ENCODE results near the gene BCAP29. TPM values are rescaled to one million over a fixed set of nuclear protein-coding genes. Genes with fewer than 3 reads are reported as not detected.
A peak's percentile ranks its signal among the peaks of the same experiment; 100 is the strongest.

BCAP29 gene
- total and polyA plus RNA-seq, 9 donors: 38.9 to 53.3 (median 43.9) TPM

DNA sequence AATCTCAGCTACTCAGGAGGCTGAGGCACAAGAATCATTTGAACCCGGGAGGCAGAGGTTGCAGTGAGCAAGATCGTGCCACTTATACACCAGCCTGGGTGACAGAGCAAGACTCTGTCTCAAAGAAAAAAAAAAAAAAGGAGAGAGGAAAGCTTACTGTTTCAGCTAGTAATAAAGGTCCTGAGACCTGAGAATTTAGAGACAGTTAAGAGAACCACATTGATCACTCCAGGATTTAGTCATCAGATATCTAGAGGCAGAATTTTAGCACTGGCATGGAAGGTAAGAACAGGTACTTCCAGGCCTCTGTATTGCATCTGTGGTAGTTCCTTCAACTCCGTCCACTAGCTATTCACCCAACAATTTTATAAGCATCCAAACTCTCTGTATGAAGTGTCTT, 24.2 kb upstream of the BCAP29 start:
- Histone ChIP-seq H3K4me1 (ENCODE audit: control insufficient read depth, insufficient read depth, low read length) (no peaks in the 10 kb centered on the region), H3K4me3 (ENCODE audit: low read length) (no peak overlapping the region), H3K36me3 (ENCODE audit: control insufficient read depth, insufficient read depth, low read length) (peaks cover 8% of the 10 kb centered on the region), H3K9me3 (replicated peaks; ENCODE audit: control insufficient read depth, low read depth, low read length) (no peaks in the 10 kb centered on the region), H3K27me3 (ENCODE audit: control insufficient read depth, insufficient read depth, low read length) (no peaks in the 10 kb centered on the region), H3K27ac (ENCODE audit: low read length) (no peak overlapping the region)
- 100% methylated on average over 1 of the region's 3 CpGs for WGBS (ENCODE audit: insufficient coverage)
- DNase-seq: no peak

DNA sequence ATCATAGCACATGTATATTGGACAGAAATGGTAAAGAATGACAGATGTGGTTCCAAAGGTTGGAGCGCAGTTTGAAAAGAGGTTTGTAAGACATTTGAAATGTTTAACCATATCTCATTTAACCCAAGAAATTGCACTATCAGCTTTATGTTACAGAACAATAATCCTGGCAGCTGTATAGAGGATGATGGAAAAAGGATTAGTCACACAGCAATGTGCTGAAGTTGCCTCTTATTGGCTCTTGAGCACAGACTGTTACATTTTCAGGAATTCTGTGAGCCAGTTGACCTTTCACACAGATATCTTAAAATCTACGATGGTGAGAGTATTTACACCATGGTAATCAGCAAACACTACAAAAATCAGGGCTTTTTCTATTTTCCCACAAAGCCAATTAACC, 20.2 kb upstream of the BCAP29 start:
- no peak overlapping the region for H3K27ac ChIP-seq (ENCODE audit: low read length)
- no CpG with 5 or more reads among the region's 2 CpGs for WGBS (ENCODE audit: insufficient coverage)
- H3K4me1 ChIP-seq (ENCODE audit: control insufficient read depth, insufficient read depth, low read length): peaks cover 2% of the 10 kb centered on the region
- H3K4me3 ChIP-seq (ENCODE audit: low read length): no peak overlapping the region
- no peaks in the 10 kb centered on the region for H3K27me3 ChIP-seq (ENCODE audit: control insufficient read depth, insufficient read depth, low read length)
- peaks cover 6% of the 10 kb centered on the region for H3K36me3 ChIP-seq (ENCODE audit: control insufficient read depth, insufficient read depth, low read length)
- no peak for DNase-seq
- H3K9me3 ChIP-seq (replicated peaks; ENCODE audit: control insufficient read depth, low read depth, low read length): no peaks in the 10 kb centered on the region

DNA sequence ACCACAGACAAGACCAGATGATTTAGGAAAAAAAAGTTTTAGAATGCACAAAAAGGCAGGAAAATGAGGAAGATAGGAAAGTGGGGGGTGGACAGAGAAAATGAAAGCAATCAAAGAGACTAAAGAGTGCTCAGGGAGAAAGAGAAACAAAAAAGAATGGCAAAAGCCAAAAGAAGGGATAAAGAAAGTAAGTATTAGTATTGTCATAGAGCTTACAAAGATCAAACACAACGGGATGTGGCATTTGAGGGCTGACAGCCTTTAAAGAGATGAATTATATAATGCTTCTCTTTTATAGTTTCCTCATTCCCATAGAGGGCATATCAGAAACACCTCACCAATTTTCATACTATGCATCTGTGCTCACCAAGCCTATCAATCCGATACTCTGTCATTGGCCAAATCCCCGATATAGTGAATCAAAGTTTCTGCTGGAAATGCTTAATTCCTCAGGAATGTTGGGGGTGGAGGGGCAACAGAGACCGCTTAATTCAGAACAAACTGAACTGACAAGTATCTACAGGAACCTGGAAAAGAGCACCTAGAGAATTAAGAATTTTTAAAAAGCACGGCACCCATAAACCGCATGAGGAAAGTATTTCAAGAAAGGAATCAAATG, 19.0 kb upstream of the BCAP29 start:
- peaks cover 2% of the 10 kb centered on the region for H3K4me1 ChIP-seq (ENCODE audit: control insufficient read depth, insufficient read depth, low read length)
- 93% methylated on average over 2 of the region's 6 CpGs for WGBS (ENCODE audit: insufficient coverage)

DNA sequence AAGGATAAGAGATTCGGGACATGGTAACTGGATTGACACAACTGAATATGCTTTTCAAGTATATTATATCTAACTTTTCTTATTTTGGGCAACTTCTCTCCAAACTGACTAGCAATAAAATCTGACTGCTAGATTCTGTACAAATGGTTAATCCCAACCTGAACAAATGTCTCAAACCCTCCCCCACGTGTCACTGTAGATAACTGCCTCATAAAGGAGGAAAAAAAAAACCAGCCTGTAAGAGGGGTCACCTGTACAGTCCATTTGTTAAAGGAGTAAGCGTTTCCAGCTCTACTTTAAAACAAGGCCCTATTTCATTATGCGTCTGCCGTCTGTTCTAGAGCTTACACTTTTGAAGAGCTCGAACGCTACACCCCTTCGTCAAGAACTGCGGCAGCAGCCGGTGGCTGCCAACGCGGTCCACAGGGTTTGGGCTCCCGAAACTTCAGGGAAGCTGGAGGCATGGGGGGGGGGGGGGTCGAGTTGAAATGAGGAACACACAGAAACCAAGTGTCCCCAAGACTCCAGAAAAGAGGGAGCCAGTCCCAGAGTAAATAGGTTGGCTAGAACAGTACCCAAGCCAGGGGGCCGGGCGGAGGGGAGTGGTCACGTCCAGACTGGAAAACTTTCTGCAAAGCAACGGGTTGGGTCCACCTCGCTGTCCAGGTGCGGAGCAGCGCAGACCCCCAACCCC, 16.8 kb upstream of the BCAP29 start:
- peak; percentile 76 for DNase-seq
- WGBS (ENCODE audit: insufficient coverage): 0% methylated on average over 14 of the region's 21 CpGs
- H3K4me3 ChIP-seq (ENCODE audit: low read length): peak overlapping the region; percentile 87
- peaks cover 2% of the 10 kb centered on the region for H3K36me3 ChIP-seq (ENCODE audit: control insufficient read depth, insufficient read depth, low read length)
- H3K4me1 ChIP-seq (ENCODE audit: control insufficient read depth, insufficient read depth, low read length): peaks cover 2% of the 10 kb centered on the region
- no peaks in the 10 kb centered on the region for H3K27me3 ChIP-seq (ENCODE audit: control insufficient read depth, insufficient read depth, low read length)
- H3K27ac ChIP-seq (ENCODE audit: low read length): peak overlapping the region; percentile 90
- H3K9me3 ChIP-seq (replicated peaks; ENCODE audit: control insufficient read depth, low read depth, low read length): no peaks in the 10 kb centered on the region

More for the DNA sequence above, 19.0 kb upstream of the BCAP29 start:
- Histone ChIP-seq H3K4me3 (ENCODE audit: low read length) (no peak overlapping the region), H3K27me3 (ENCODE audit: control insufficient read depth, insufficient read depth, low read length) (no peaks in the 10 kb centered on the region), H3K36me3 (ENCODE audit: control insufficient read depth, insufficient read depth, low read length) (peaks cover 6% of the 10 kb centered on the region), H3K9me3 (replicated peaks; ENCODE audit: control insufficient read depth, low read depth, low read length) (no peaks in the 10 kb centered on the region), H3K27ac (ENCODE audit: low read length) (no peak overlapping the region)
- no peak for DNase-seq

GRCh38 chr7:107563775-107564552, 16.1 kb upstream of the BCAP29 start, which contains the start of the genes COG5 and DUS4L:
COG5 (minus strand) TSS chr7:107563920; CDS start chr7:107563896, 24 bp downstream.
DUS4L (plus strand) TSS chr7:107563971; CDS start chr7:107567071, 3,100 bp downstream.
- Histone ChIP-seq H3K36me3 (ENCODE audit: control insufficient read depth, insufficient read depth, low read length) (peaks cover 2% of the 10 kb centered on the region), H3K27me3 (ENCODE audit: control insufficient read depth, insufficient read depth, low read length) (no peaks in the 10 kb centered on the region), H3K27ac (ENCODE audit: low read length) (peak within 1 kb of the TSS; percentile 90), H3K9me3 (replicated peaks; ENCODE audit: control insufficient read depth, low read depth, low read length) (no peaks in the 10 kb centered on the region), H3K4me3 (ENCODE audit: low read length) (peak within 1 kb of the TSS; percentile 87), H3K4me1 (ENCODE audit: control insufficient read depth, insufficient read depth, low read length) (peaks cover 2% of the 10 kb centered on the region)
- WGBS (ENCODE audit: insufficient coverage): under 1% methylated on average over 52 of the region's 55 CpGs
- DNase-seq: peak; percentile 90

GRCh38 chr7:107564553-107565298, 15.3 kb upstream of the BCAP29 start:
- peak overlapping the region; percentile 87 for H3K27ac ChIP-seq (ENCODE audit: low read length)
- no peaks in the 10 kb centered on the region for H3K9me3 ChIP-seq (replicated peaks; ENCODE audit: control insufficient read depth, low read depth, low read length)
- DNase-seq: no peak
- peaks cover 2% of the 10 kb centered on the region for H3K4me1 ChIP-seq (ENCODE audit: control insufficient read depth, insufficient read depth, low read length)
- peak overlapping the region; percentile 87 for H3K4me3 ChIP-seq (ENCODE audit: low read length)
- WGBS (ENCODE audit: insufficient coverage): 0% methylated on average over 1 of the region's 9 CpGs
- no peaks in the 10 kb centered on the region for H3K27me3 ChIP-seq (ENCODE audit: control insufficient read depth, insufficient read depth, low read length)
- peaks cover 2% of the 10 kb centered on the region for H3K36me3 ChIP-seq (ENCODE audit: control insufficient read depth, insufficient read depth, low read length)

DNA sequence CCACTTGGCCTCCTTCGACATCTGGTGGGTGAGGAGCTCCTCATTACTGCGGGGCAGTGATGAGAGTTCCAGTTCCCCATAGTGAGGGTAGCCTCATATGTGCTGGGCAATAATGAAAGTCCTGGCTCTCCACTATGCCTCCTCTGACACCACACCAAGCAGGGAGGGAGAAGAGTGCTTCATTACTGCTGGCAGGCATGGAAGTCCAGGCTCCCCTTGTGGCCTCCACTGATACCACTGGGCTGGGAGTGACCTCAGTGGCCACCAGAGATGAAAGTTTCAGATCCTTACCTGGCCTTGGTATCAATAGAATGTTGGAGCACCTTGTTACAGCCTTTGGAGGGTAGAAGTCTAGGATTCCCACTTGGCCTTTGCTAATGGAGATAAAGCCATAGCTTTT, 9.7 kb upstream of the BCAP29 start:
- no CpG with 5 or more reads among the region's 2 CpGs for WGBS (ENCODE audit: insufficient coverage)
- H3K27me3 ChIP-seq (ENCODE audit: control insufficient read depth, insufficient read depth, low read length): no peaks in the 10 kb centered on the region
- no peaks in the 10 kb centered on the region for H3K4me1 ChIP-seq (ENCODE audit: control insufficient read depth, insufficient read depth, low read length)
- H3K9me3 ChIP-seq (replicated peaks; ENCODE audit: control insufficient read depth, low read depth, low read length): no peaks in the 10 kb centered on the region
- H3K27ac ChIP-seq (ENCODE audit: low read length): no peak overlapping the region
- peaks cover 8% of the 10 kb centered on the region for H3K36me3 ChIP-seq (ENCODE audit: control insufficient read depth, insufficient read depth, low read length)
- no peak for DNase-seq
- no peak overlapping the region for H3K4me3 ChIP-seq (ENCODE audit: low read length)

DNA sequence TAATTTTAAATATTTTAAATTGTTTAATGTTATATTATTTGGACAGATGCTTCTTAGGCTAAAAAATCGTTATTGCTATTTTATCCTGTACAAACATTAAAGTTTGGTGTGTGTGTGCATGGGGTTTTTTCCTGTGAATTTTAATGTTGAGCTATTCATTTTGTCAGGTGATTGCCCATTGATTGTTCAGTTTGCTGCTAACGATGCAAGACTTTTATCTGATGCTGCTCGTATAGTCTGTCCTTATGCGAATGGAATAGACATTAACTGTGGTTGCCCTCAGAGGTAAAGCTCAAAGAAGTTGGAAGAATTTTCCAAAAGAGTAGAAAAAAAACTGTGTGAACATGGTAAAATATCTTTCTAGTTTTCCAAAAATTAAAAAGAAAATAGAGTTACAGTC, 6.5 kb upstream of the BCAP29 start:
- no peak overlapping the region for H3K27ac ChIP-seq (ENCODE audit: low read length)
- peaks cover 8% of the 10 kb centered on the region for H3K36me3 ChIP-seq (ENCODE audit: control insufficient read depth, insufficient read depth, low read length)
- no peaks in the 10 kb centered on the region for H3K4me1 ChIP-seq (ENCODE audit: control insufficient read depth, insufficient read depth, low read length)
- H3K27me3 ChIP-seq (ENCODE audit: control insufficient read depth, insufficient read depth, low read length): no peaks in the 10 kb centered on the region
- WGBS (ENCODE audit: insufficient coverage): no CpG with 5 or more reads among the region's 4 CpGs
- no peaks in the 10 kb centered on the region for H3K9me3 ChIP-seq (replicated peaks; ENCODE audit: control insufficient read depth, low read depth, low read length)
- no peak for DNase-seq
- H3K4me3 ChIP-seq (ENCODE audit: low read length): no peak overlapping the region

- H3K4me1 ChIP-seq (ENCODE audit: control insufficient read depth, insufficient read depth, low read length): no peaks in the 10 kb centered on the region
- peaks cover 3% of the 10 kb centered on the region for H3K36me3 ChIP-seq (ENCODE audit: control insufficient read depth, insufficient read depth, low read length)
- H3K9me3 ChIP-seq (replicated peaks; ENCODE audit: control insufficient read depth, low read depth, low read length): no peaks in the 10 kb centered on the region
- peak overlapping the region; percentile 86 for H3K4me3 ChIP-seq (ENCODE audit: low read length)
- no CpG with 5 or more reads among the region's 9 CpGs for WGBS (ENCODE audit: insufficient coverage)
- DNase-seq: no peak
- no peaks in the 10 kb centered on the region for H3K27me3 ChIP-seq (ENCODE audit: control insufficient read depth, insufficient read depth, low read length)
- H3K27ac ChIP-seq (ENCODE audit: low read length): peak overlapping the region; percentile 97
These were observed 527 bp upstream of the BCAP29 start for GRCh38 chr7:107579554-107579884.

All from muscle of leg (tissue), 11 donors.